ENCODE data around the gene PGBD5. TPM values are rescaled to one million over a fixed set of nuclear protein-coding genes. Genes with fewer than 3 reads are reported as not detected.

The PGBD5 gene
- total and polyA plus RNA-seq, 5 donors from 2014 or later, result not detected

- H3K36me3 Mint-ChIP-seq, result peaks cover 1% of the 10 kb centered on the region
Observed at GRCh38 chr1:230284891-230285290, 141.2 kb downstream of the PGBD5 start.

GRCh38 chr1:230283678-230284077, 142.5 kb downstream of the PGBD5 start:
- ATAC-seq (ENCODE audit: low read depth in 2 of 2) (no peak), DNase-seq (no peak)
- Mint-ChIP-seq H3K4me1 (peaks cover 0 to 12% (median 3%) of the 10 kb centered on the region in 4 donors), H3K4me3 (no peak overlapping the region), H3K36me3 (peaks cover 8% of the 10 kb centered on the region), H3K27me3 (no peaks in the 10 kb centered on the region), H3K27ac (peak overlapping the region in 1 of 3 donors; percentile 41), H3K9me3 (no peaks in the 10 kb centered on the region)
- H3K27ac ChIP-seq (ENCODE audit: insufficient read depth, low read length, poor library complexity, severe bottlenecking), result no peak overlapping the region
- peaks cover 3% of the 10 kb centered on the region for H3K36me3 ChIP-seq (ENCODE audit: control insufficient read depth, insufficient read depth, low read length)
- H3K9me3 ChIP-seq (ENCODE audit: control insufficient read depth in 2 of 2, low read length in 2 of 2), result no peaks in the 10 kb centered on the region
- H3K27me3 ChIP-seq (ENCODE audit: control insufficient read depth, insufficient read depth, low read length), result no peaks in the 10 kb centered on the region
- peaks cover 6% of the 10 kb centered on the region for H3K4me1 ChIP-seq (ENCODE audit: control insufficient read depth, insufficient read depth, low read length, poor library complexity, severe bottlenecking)
- H3K4me3 ChIP-seq (ENCODE audit: low read depth, low read length), result no peak overlapping the region

More at GRCh38 chr1:230284891-230285290, 141.2 kb downstream of the PGBD5 start:
- H3K9me3 ChIP-seq (ENCODE audit: control insufficient read depth in 2 of 2, low read length in 2 of 2), result no peaks in the 10 kb centered on the region
- H3K4me3 ChIP-seq (ENCODE audit: low read depth, low read length), result no peak overlapping the region
- peak overlapping the region in 1 of 3 donors; percentile 44 for H3K27ac Mint-ChIP-seq
- ATAC-seq (ENCODE audit: low read depth in 2 of 2) (no peak), DNase-seq (no peak)
- no peaks in the 10 kb centered on the region for H3K9me3 Mint-ChIP-seq
- no peak overlapping the region for H3K27ac ChIP-seq (ENCODE audit: insufficient read depth, low read length, poor library complexity, severe bottlenecking)
- H3K4me1 Mint-ChIP-seq, result peaks cover 0 to 12% (median 3%) of the 10 kb centered on the region in 4 donors
- H3K27me3 Mint-ChIP-seq, result peaks cover 4% of the 10 kb centered on the region
- H3K4me1 ChIP-seq (ENCODE audit: control insufficient read depth, insufficient read depth, low read length, poor library complexity, severe bottlenecking), result peaks cover 6% of the 10 kb centered on the region
- H3K4me3 Mint-ChIP-seq, result no peak overlapping the region
- H3K36me3 ChIP-seq (ENCODE audit: control insufficient read depth, insufficient read depth, low read length), result peaks cover 3% of the 10 kb centered on the region
- H3K27me3 ChIP-seq (ENCODE audit: control insufficient read depth, insufficient read depth, low read length), result no peaks in the 10 kb centered on the region

GRCh38 chr1:230282157-230282556, 144.0 kb downstream of the PGBD5 start:
- ATAC-seq (ENCODE audit: low read depth in 2 of 2), result peak in 1 of 2 donors; percentile 26
- peak in 1 of 3 donors; percentile 54 for DNase-seq
- Histone ChIP-seq H3K27ac (ENCODE audit: insufficient read depth, low read length, poor library complexity, severe bottlenecking) (no peak overlapping the region), H3K4me1 (ENCODE audit: control insufficient read depth, insufficient read depth, low read length, poor library complexity, severe bottlenecking) (peaks cover 6% of the 10 kb centered on the region), H3K36me3 (ENCODE audit: control insufficient read depth, insufficient read depth, low read length) (peaks cover 3% of the 10 kb centered on the region), H3K27me3 (ENCODE audit: control insufficient read depth, insufficient read depth, low read length) (no peaks in the 10 kb centered on the region), H3K9me3 (ENCODE audit: control insufficient read depth in 2 of 2, low read length in 2 of 2) (no peaks in the 10 kb centered on the region), H3K4me3 (ENCODE audit: low read depth, low read length) (no peak overlapping the region)
- H3K4me3 Mint-ChIP-seq, result no peak overlapping the region
- no peaks in the 10 kb centered on the region for H3K9me3 Mint-ChIP-seq
- H3K27me3 Mint-ChIP-seq, result no peaks in the 10 kb centered on the region
- H3K27ac Mint-ChIP-seq, result peak overlapping the region; percentile 60 to 62 (median 61)
- H3K4me1 Mint-ChIP-seq, result peaks cover 0 to 15% (median 3%) of the 10 kb centered on the region in 4 donors
- H3K36me3 Mint-ChIP-seq, result peaks cover 11% of the 10 kb centered on the region

- peaks cover 3% of the 10 kb centered on the region for H3K36me3 ChIP-seq (ENCODE audit: control insufficient read depth, insufficient read depth, low read length)
- peaks cover 16% of the 10 kb centered on the region for H3K36me3 Mint-ChIP-seq
- no peaks in the 10 kb centered on the region for H3K27me3 ChIP-seq (ENCODE audit: control insufficient read depth, insufficient read depth, low read length)
- no peak overlapping the region for H3K4me3 Mint-ChIP-seq
- H3K27me3 Mint-ChIP-seq, result no peaks in the 10 kb centered on the region
- H3K9me3 Mint-ChIP-seq, result no peaks in the 10 kb centered on the region
- peak overlapping the region in 2 of 3 donors; percentile 15 to 62 for H3K27ac Mint-ChIP-seq
- H3K4me1 Mint-ChIP-seq, result peaks cover 0 to 18% (median 3%) of the 10 kb centered on the region in 4 donors
- H3K4me1 ChIP-seq (ENCODE audit: control insufficient read depth, insufficient read depth, low read length, poor library complexity, severe bottlenecking), result peaks cover 6% of the 10 kb centered on the region
- H3K4me3 ChIP-seq (ENCODE audit: low read depth, low read length), result no peak overlapping the region
- DNase-seq (no peak), ATAC-seq (ENCODE audit: low read depth in 2 of 2) (no peak)
- no peak overlapping the region for H3K27ac ChIP-seq (ENCODE audit: insufficient read depth, low read length, poor library complexity, severe bottlenecking)
- no peaks in the 10 kb centered on the region for H3K9me3 ChIP-seq (ENCODE audit: control insufficient read depth in 2 of 2, low read length in 2 of 2)
Observed at GRCh38 chr1:230281556-230281955, 144.6 kb downstream of the PGBD5 start.

- Mint-ChIP-seq H3K36me3 (peaks cover 17% of the 10 kb centered on the region), H3K4me3 (no peak overlapping the region), H3K9me3 (no peaks in the 10 kb centered on the region), H3K4me1 (peaks cover 0 to 18% (median 3%) of the 10 kb centered on the region in 4 donors), H3K27ac (peak overlapping the region in 1 of 3 donors; percentile 15), H3K27me3 (no peaks in the 10 kb centered on the region)
- Histone ChIP-seq H3K36me3 (ENCODE audit: control insufficient read depth, insufficient read depth, low read length) (peaks cover 6% of the 10 kb centered on the region), H3K27ac (ENCODE audit: insufficient read depth, low read length, poor library complexity, severe bottlenecking) (no peak overlapping the region), H3K9me3 (ENCODE audit: control insufficient read depth in 2 of 2, low read length in 2 of 2) (no peaks in the 10 kb centered on the region), H3K27me3 (ENCODE audit: control insufficient read depth, insufficient read depth, low read length) (no peaks in the 10 kb centered on the region), H3K4me3 (ENCODE audit: low read depth, low read length) (no peak overlapping the region), H3K4me1 (ENCODE audit: control insufficient read depth, insufficient read depth, low read length, poor library complexity, severe bottlenecking) (peaks cover 6% of the 10 kb centered on the region)
- ATAC-seq (ENCODE audit: low read depth in 2 of 2), result no peak
- no peak for DNase-seq
Observed at GRCh38 chr1:230280906-230281413, 145.2 kb downstream of the PGBD5 start.

- H3K4me3 ChIP-seq (ENCODE audit: low read depth, low read length), result no peak overlapping the region
- H3K27ac Mint-ChIP-seq, result no peak overlapping the region
- H3K4me1 Mint-ChIP-seq, result peaks cover 0 to 18% (median 3%) of the 10 kb centered on the region in 4 donors
- no peak overlapping the region for H3K27ac ChIP-seq (ENCODE audit: insufficient read depth, low read length, poor library complexity, severe bottlenecking)
- H3K9me3 ChIP-seq (ENCODE audit: control insufficient read depth in 2 of 2, low read length in 2 of 2), result no peaks in the 10 kb centered on the region
- no peaks in the 10 kb centered on the region for H3K9me3 Mint-ChIP-seq
- H3K4me1 ChIP-seq (ENCODE audit: control insufficient read depth, insufficient read depth, low read length, poor library complexity, severe bottlenecking), result peaks cover 6% of the 10 kb centered on the region
- DNase-seq (no peak), ATAC-seq (ENCODE audit: low read depth in 2 of 2) (no peak)
- no peaks in the 10 kb centered on the region for H3K27me3 ChIP-seq (ENCODE audit: control insufficient read depth, insufficient read depth, low read length)
- H3K36me3 Mint-ChIP-seq, result peaks cover 17% of the 10 kb centered on the region
- H3K36me3 ChIP-seq (ENCODE audit: control insufficient read depth, insufficient read depth, low read length), result peaks cover 6% of the 10 kb centered on the region
- no peaks in the 10 kb centered on the region for H3K27me3 Mint-ChIP-seq
- H3K4me3 Mint-ChIP-seq, result no peak overlapping the region
Observed at GRCh38 chr1:230280054-230280795, 145.9 kb downstream of the PGBD5 start.

GRCh38 chr1:230279583-230279945, 146.6 kb downstream of the PGBD5 start:
- Mint-ChIP-seq H3K4me3 (no peak overlapping the region), H3K9me3 (no peaks in the 10 kb centered on the region), H3K4me1 (peaks cover 0 to 18% (median 5%) of the 10 kb centered on the region in 4 donors), H3K27me3 (no peaks in the 10 kb centered on the region), H3K36me3 (peaks cover 17% of the 10 kb centered on the region), H3K27ac (no peak overlapping the region)
- no peaks in the 10 kb centered on the region for H3K9me3 ChIP-seq (ENCODE audit: control insufficient read depth in 2 of 2, low read length in 2 of 2)
- ATAC-seq (ENCODE audit: low read depth in 2 of 2), result no peak
- H3K27me3 ChIP-seq (ENCODE audit: control insufficient read depth, insufficient read depth, low read length), result no peaks in the 10 kb centered on the region
- H3K4me3 ChIP-seq (ENCODE audit: low read depth, low read length), result no peak overlapping the region
- DNase-seq, result no peak
- no peak overlapping the region for H3K27ac ChIP-seq (ENCODE audit: insufficient read depth, low read length, poor library complexity, severe bottlenecking)
- peaks cover 6% of the 10 kb centered on the region for H3K4me1 ChIP-seq (ENCODE audit: control insufficient read depth, insufficient read depth, low read length, poor library complexity, severe bottlenecking)
- peaks cover 7% of the 10 kb centered on the region for H3K36me3 ChIP-seq (ENCODE audit: control insufficient read depth, insufficient read depth, low read length)
